ENCODE measurements around the gene HES7.

Gene HES7

DNA sequence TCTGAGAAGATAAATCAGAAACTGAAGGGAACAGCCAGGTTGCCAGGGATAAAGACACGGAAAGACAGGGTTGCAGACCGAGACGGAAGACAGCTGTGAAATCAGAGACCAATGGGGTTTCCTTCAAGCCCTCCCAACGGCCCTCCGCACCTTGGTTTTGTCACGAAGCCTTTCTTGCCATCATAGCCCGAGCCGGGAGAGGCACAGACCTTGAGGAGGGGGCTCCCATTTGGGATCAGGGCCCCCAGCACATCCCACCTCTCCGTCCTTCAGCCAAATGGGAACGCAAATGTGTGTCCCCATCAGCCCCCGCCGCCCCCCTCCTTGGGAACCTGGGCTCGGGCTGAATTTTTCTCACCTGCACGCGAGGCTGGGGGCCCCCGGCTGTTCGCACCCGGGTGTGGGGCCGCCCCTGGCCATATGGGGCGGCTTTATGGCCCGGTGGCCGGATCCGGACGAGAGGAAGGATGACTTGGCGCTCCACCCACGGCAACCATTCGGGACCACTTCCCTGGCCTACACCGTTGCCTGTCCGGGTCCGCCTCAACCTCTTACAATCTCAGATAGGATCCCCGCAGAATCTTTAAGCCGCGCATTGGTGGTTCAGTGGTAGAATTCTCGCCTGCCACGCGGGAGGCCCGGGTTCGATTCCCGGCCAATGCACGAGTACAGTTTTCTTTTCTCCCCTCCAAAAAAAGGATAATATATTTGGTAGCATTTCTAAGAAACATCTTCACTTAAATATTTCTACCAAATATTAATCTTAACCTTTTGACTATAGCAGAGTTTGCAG, 1.4 kb upstream of the HES7 start:
- no peak for FAIRE-seq
- TF ChIP-seq POLR2AphosphoS5 (IDR thresholded peaks at IDR 0.05; ENCODE audit: low read depth, low read length) (no peak), TAF1 (IDR thresholded peaks at IDR 0.05; ENCODE audit: borderline replicate concordance, low read depth, low read length) (no peak)
- DNase-seq (ENCODE audit: insufficient read length), result no peak

DNA sequence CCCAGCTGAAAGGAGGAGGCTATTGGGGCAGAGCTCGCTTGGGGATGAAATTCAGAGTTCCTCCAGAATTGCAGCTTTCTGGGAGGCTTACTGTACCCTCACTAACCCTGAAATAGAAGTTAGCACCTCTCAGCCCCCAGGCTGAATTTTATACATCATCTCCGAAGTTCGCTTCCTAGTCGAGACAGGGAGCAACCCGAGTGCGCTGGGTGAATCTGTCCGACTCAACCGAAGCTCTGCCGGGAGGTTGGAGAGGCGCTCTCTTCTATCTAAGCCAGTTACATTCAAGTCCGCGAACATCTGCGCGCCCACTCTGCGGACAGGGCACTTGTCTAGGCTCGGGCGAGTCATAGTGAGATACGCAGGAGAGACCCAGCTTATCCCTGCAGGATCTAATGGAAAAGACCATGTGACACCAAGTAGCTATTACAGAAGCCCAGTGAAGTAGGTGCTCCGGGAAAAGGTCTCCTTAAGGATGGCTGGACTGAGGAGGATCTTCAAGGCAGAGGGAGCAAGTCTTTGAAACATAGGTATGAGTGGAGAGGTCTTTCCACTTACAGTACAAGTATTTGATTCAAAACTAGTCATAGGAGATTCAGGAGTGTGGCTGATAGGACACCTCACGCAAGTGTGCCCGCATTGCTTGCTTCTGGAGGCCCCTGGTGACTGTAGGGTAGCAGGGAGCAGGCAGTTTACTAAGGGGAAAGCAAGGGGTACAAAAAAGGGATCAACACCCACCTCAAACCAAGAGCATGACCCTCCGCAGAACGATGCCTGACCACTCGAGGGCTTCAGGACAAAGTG, 646 bp upstream of the HES7 start:
- TF ChIP-seq TAF1 (IDR thresholded peaks at IDR 0.05; ENCODE audit: borderline replicate concordance, low read depth, low read length) (no peak), POLR2A (IDR thresholded peaks at IDR 0.05; ENCODE audit: low read depth, low read length) (no peak), POLR2AphosphoS5 (IDR thresholded peaks at IDR 0.05; ENCODE audit: low read depth, low read length) (no peak)
- FAIRE-seq (no peak), DNase-seq (ENCODE audit: insufficient read length) (no peak)

DNA sequence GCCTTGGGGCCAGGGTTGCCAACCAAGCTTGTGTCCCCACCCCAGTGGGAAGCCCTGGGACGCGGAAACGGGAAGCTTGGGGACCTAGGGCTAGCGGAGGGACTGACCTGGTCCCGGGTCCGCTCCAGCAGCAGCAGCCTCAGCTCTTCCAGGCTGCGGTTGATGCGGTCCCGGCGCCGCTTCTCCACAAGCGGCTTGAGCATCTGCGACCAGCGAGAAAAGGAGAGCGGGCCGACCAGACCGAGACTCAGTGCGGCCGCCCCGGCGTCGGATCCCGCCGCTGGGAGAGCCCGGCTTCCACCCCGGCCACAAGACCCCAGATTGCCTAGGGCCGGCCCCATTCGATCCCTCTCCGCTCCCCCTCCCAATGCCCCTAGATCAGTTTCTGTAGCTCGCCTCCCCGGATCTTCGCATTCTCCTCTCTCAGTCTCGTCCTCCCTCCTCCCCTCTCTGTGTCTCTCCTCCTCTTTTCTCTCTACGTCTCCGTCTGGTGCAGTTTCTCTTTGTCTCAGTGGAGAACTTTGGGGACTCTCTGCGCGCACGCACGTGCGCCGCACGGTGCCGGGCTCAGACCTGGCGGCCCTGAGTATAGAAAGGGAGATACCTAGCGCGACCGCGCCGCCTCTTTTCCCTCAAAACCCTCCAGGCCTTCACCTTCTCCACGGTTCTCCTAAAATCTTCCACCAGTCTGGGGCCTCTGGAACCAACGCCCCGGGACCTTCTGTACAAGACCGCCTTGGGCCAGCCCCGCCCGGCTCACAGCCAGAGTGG, 797 bp downstream of the HES7 start:
- FAIRE-seq (no peak), DNase-seq (ENCODE audit: insufficient read length) (no peak)
- TF ChIP-seq POLR2A (IDR thresholded peaks at IDR 0.05; ENCODE audit: low read depth, low read length), result no peak
- TF ChIP-seq POLR2AphosphoS5 (IDR thresholded peaks at IDR 0.05; ENCODE audit: low read depth, low read length), result no peak
- no peak for TF ChIP-seq TAF1 (IDR thresholded peaks at IDR 0.05; ENCODE audit: borderline replicate concordance, low read depth, low read length)

GRCh38 chr17:8122422-8122923, 1.4 kb downstream of the HES7 start:
- FAIRE-seq (no peak), DNase-seq (ENCODE audit: insufficient read length) (no peak)
- no peak for TF ChIP-seq POLR2AphosphoS5 (IDR thresholded peaks at IDR 0.05; ENCODE audit: low read depth, low read length)
- TF ChIP-seq POLR2A (IDR thresholded peaks at IDR 0.05; ENCODE audit: low read depth, low read length), result no peak

DNA sequence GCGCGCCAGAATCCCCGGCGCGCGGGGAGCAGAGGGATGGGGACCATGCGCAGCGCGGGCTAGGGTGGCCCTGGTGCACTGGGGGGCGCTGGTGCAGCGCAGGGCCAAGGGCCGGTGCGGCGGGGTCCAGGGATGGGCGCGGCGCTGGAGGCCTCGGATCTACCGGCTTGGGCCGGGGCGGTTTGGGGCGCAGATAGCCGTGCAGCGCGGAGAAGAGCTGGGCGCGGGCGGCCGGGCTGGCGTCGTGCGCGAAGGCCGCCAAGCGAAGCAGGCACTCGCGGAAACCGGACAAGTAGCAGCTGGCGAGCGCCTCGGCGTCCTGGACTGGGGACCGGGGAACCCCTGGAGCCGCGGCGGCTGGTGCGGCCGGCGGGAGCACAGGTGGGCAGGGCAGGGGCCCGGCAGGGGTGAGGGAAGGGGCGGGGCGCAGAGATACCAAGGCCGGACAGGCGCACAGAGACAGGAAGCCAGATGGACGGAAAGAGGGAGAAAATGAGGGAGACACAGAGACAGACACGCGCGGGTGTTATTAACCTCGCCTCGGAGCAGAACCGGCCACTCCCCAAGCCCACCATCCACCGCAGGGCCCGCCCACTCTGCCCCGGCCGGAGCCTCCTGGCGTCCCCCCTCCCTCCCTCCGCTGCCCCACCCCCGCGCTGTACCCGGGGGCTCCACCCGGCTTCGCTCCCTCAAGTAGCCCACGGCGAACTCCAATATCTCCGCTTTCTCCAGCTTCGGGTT, 2.1 kb downstream of the HES7 start:
- TF ChIP-seq POLR2A (IDR thresholded peaks at IDR 0.05; ENCODE audit: low read depth, low read length), result no peak
- no peak for TF ChIP-seq TAF1 (IDR thresholded peaks at IDR 0.05; ENCODE audit: borderline replicate concordance, low read depth, low read length)
- TF ChIP-seq POLR2AphosphoS5 (IDR thresholded peaks at IDR 0.05; ENCODE audit: low read depth, low read length), result no peak
- no peak for DNase-seq (ENCODE audit: insufficient read length)
- peak; percentile 42 for FAIRE-seq

DNA sequence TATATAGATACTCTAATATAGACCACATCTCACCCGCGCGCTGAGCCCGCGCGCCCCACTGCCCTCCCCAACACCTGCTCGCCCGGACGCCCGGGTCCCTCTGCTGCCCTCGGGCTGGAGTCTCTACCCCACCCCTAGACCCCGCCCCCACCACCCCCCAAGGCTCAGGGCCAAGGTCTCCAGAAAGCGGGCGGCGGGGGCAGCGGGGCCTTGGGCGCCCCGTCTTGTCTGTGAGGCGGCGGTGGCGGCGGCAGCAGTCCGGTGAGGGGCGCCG, 2.6 kb downstream of the HES7 start:
- FAIRE-seq, result no peak

GRCh38 chr17:8120520-8121406, 3.1 kb downstream of the HES7 start:
- no peak for TF ChIP-seq TAF1 (IDR thresholded peaks at IDR 0.05; ENCODE audit: borderline replicate concordance, low read depth, low read length)
- no peak for TF ChIP-seq POLR2AphosphoS5 (IDR thresholded peaks at IDR 0.05; ENCODE audit: low read depth, low read length)
- no peak for TF ChIP-seq POLR2A (IDR thresholded peaks at IDR 0.05; ENCODE audit: low read depth, low read length)
- FAIRE-seq (peak; percentile 67), DNase-seq (ENCODE audit: insufficient read length) (no peak)

More for the DNA sequence above, 2.6 kb downstream of the HES7 start:
- no peak for DNase-seq (ENCODE audit: insufficient read length)
- TF ChIP-seq POLR2A (IDR thresholded peaks at IDR 0.05; ENCODE audit: low read depth, low read length), result no peak

DNA sequence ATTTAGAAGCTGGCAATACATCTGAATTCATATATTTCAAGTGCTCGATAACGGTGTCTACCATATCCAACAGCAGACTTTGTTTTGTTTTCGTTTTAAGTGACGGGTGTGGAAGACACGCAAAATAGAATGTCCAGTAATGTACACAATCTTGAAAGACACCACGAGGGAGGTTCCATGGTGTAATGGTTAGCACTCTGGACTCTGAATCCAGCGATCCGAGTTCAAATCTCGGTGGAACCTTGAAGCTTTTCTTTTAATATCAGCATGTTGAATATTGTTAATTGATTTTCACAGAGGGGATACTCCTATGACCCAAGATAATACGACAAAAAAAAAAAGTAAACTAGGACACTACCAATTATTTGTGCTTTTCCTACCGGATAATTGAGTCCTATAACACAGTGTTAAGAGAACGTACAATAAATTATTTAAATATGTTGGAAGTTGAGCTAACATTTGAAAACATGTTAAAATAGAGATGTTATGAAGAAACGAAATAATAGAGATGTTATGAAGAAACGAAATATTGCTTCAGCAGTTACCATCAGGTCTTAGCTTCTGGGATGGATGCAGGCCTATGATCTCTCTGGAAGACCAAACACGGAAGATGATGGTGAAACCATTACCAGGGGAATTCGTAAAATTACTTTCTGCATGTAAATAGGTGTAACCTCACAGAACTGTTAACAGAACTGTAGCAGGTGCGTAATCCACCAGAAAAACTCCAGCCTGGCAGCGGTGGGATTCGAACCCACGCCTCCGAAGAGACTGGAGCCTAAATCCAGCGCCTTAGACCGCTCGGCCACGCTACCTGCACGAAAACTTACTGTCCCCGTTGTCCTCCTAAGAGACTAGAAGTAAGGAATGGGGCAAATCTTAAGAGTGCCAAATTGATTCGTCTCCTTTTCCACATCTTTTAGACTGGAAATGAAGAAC, 4.1 kb downstream of the HES7 start:
- TF ChIP-seq TAF1 (IDR thresholded peaks at IDR 0.05; ENCODE audit: borderline replicate concordance, low read depth, low read length) (no peak), POLR2AphosphoS5 (IDR thresholded peaks at IDR 0.05; ENCODE audit: low read depth, low read length) (no peak), POLR2A (IDR thresholded peaks at IDR 0.05; ENCODE audit: low read depth, low read length) (no peak)
- DNase-seq (ENCODE audit: insufficient read length), result no peak
- FAIRE-seq, result peak; percentile 94

GRCh38 chr17:8118769-8119580, 4.9 kb downstream of the HES7 start:
- peak; percentile 81 for DNase-seq (ENCODE audit: insufficient read length)
- peak; percentile 87 for FAIRE-seq

More at GRCh38 chr17:8118769-8119580, 4.9 kb downstream of the HES7 start:
- no peak for TF ChIP-seq POLR2A (IDR thresholded peaks at IDR 0.05; ENCODE audit: low read depth, low read length)
- no peak for TF ChIP-seq TAF1 (IDR thresholded peaks at IDR 0.05; ENCODE audit: borderline replicate concordance, low read depth, low read length)
- no peak for TF ChIP-seq POLR2AphosphoS5 (IDR thresholded peaks at IDR 0.05; ENCODE audit: low read depth, low read length)
